H1 (cell line): Measurements from ENCODE around the gene NEK10. TPM values are rescaled to one million over a fixed set of nuclear protein-coding genes. Genes with fewer than 3 reads are reported as not detected.

ENCODE experiments used
- ASH2L ChIP-seq: fragments of 200-600, 300-600 bp; sonication (generic); IDR thresholded peaks from one replicate; pipeline ENCODE4 v1.7.1; 2017; ENCODE audit warnings: low read length
- BRCA1 ChIP-seq: IDR thresholded peaks from 2 replicates; pipeline ENCODE4 v1.6.1; 2012; ENCODE audit warnings: low read depth, low read length, improper control_type of control experiment
- CTBP2 ChIP-seq: IDR thresholded peaks from 2 replicates; pipeline ENCODE4 v1.7.0; 2011; ENCODE audit warnings: borderline replicate concordance, mild to moderate bottlenecking, moderate library complexity, mixed read lengths, low read length; ENCODE audit not compliant: insufficient read depth, insufficient read length
- EP300 ChIP-seq, 2 experiments: IDR thresholded peaks; 1 replicate in 1 of 2; 2 replicates in 1 of 2; pipeline ENCODE4 v1.6.1; 2011 to 2012; ENCODE audit warnings: low read depth in 2 of 2, low read length in 2 of 2, mild to moderate bottlenecking in 2 of 2, borderline replicate concordance in 1 of 2, inconsistent platforms in 1 of 2, moderate library complexity in 1 of 2
- PHF8 ChIP-seq: fragments of 200-600 bp; sonication (generic); conservative IDR thresholded peaks from 2 replicates; pipeline ENCODE4 v1.7.1; 2012; ENCODE audit warnings: low read depth, mild to moderate bottlenecking, inconsistent platforms, low read length, moderate library complexity
- POLR2AphosphoS5 ChIP-seq: IDR thresholded peaks from 2 replicates; pipeline ENCODE4 v1.6.1; 2011; ENCODE audit warnings: low read depth, low read length
- RAD21 ChIP-seq, 2 experiments: IDR thresholded peaks in 1 of 2; conservative IDR thresholded peaks in 1 of 2; 2 replicates each; pipeline ENCODE4 v1.6.1; 2011; ENCODE audit warnings: low read depth in 2 of 2, low read length in 2 of 2, improper control_type of control experiment in 1 of 2, inconsistent platforms in 1 of 2, mild to moderate bottlenecking in 1 of 2, moderate library complexity in 1 of 2
- TAF1 ChIP-seq: IDR thresholded peaks from 2 replicates; pipeline ENCODE4 v1.6.1; 2011; ENCODE audit warnings: mild to moderate bottlenecking, low read depth, low read length
- polyA plus RNA-seq, 7 experiments: library from polyadenylated mRNA; depleted of rRNA in 3 of 7; stranded (reverse) in 5 of 7; unstranded in 2 of 7; fragments of >200 nt in 5 of 7; fragments of 200-250 nt in 2 of 7; gene quantifications; 1 replicate in 5 of 7; 2 replicates in 1 of 7; 4 replicates in 1 of 7; pipeline versions ENCODE4 v1.2.1 to v1.2.3, GENCODE V29; 2011 to 2013; ENCODE audit warnings: missing spikeins in 2 of 7, mixed read lengths in 2 of 7
- total RNA-seq: library from RNA; stranded (reverse); fragmentation: NEBNext Ultra II Directional; extraction: Animal tissue kit (Norgen Biotek cat#: 25700); gene quantifications from 2 replicates; pipeline ENCODE4 v1.2.1, GENCODE V29; 2021
- TF ChIP-seq, protein P1 (sequence below): fragments of 300-600 bp; sonication (generic); IDR thresholded peaks from 2 replicates; pipeline ENCODE4 v1.7.1; 2012; ENCODE audit warnings: low read length, moderate library complexity, mild to moderate bottlenecking, inconsistent platforms; ENCODE audit not compliant: insufficient replicate concordance
- TF ChIP-seq, protein P2 (sequence below): IDR thresholded peaks from 2 replicates; pipeline ENCODE4 v1.6.1; 2012; ENCODE audit warnings: inconsistent platforms

NEK10 gene
- total and polyA plus RNA-seq, 2 of the 8 experiments (the other 6 are each of a cell fraction or from before 2014, with no cell fraction given): 0.18 to 0.50 TPM

DNA sequence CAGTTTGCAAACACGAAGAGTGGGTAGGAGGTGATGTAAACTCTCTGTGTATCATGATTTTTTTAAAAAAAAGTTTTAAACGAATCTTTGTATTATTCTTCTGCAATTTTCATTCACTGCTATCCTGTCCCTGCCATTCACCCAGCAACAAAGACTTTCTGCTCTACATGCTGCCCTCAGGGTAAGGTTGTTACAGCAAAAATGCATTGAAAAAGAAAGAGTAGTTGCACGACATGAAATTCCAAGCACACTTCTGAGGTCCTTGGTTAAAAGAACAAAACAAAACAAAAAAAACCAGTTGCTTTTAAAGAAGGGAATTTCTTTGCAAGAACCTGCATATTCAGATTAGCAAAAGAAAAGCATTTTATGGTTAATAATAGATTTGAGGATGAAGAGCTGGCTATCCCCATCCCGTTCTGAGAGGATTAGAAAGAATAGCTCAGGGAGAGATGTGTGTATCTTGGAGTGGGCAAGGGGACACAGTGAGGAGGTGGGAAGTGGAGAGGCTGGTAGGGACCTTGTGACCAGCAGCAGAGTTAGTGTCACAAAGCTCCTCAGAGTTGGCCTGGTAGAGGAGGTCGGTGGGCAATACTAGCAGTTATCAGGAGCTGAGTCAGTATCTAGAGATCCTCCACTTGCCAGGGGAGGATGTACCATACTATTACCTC is 290.8 kb downstream of the NEK10 start (continued):
- TF ChIP-seq, protein P1, sequence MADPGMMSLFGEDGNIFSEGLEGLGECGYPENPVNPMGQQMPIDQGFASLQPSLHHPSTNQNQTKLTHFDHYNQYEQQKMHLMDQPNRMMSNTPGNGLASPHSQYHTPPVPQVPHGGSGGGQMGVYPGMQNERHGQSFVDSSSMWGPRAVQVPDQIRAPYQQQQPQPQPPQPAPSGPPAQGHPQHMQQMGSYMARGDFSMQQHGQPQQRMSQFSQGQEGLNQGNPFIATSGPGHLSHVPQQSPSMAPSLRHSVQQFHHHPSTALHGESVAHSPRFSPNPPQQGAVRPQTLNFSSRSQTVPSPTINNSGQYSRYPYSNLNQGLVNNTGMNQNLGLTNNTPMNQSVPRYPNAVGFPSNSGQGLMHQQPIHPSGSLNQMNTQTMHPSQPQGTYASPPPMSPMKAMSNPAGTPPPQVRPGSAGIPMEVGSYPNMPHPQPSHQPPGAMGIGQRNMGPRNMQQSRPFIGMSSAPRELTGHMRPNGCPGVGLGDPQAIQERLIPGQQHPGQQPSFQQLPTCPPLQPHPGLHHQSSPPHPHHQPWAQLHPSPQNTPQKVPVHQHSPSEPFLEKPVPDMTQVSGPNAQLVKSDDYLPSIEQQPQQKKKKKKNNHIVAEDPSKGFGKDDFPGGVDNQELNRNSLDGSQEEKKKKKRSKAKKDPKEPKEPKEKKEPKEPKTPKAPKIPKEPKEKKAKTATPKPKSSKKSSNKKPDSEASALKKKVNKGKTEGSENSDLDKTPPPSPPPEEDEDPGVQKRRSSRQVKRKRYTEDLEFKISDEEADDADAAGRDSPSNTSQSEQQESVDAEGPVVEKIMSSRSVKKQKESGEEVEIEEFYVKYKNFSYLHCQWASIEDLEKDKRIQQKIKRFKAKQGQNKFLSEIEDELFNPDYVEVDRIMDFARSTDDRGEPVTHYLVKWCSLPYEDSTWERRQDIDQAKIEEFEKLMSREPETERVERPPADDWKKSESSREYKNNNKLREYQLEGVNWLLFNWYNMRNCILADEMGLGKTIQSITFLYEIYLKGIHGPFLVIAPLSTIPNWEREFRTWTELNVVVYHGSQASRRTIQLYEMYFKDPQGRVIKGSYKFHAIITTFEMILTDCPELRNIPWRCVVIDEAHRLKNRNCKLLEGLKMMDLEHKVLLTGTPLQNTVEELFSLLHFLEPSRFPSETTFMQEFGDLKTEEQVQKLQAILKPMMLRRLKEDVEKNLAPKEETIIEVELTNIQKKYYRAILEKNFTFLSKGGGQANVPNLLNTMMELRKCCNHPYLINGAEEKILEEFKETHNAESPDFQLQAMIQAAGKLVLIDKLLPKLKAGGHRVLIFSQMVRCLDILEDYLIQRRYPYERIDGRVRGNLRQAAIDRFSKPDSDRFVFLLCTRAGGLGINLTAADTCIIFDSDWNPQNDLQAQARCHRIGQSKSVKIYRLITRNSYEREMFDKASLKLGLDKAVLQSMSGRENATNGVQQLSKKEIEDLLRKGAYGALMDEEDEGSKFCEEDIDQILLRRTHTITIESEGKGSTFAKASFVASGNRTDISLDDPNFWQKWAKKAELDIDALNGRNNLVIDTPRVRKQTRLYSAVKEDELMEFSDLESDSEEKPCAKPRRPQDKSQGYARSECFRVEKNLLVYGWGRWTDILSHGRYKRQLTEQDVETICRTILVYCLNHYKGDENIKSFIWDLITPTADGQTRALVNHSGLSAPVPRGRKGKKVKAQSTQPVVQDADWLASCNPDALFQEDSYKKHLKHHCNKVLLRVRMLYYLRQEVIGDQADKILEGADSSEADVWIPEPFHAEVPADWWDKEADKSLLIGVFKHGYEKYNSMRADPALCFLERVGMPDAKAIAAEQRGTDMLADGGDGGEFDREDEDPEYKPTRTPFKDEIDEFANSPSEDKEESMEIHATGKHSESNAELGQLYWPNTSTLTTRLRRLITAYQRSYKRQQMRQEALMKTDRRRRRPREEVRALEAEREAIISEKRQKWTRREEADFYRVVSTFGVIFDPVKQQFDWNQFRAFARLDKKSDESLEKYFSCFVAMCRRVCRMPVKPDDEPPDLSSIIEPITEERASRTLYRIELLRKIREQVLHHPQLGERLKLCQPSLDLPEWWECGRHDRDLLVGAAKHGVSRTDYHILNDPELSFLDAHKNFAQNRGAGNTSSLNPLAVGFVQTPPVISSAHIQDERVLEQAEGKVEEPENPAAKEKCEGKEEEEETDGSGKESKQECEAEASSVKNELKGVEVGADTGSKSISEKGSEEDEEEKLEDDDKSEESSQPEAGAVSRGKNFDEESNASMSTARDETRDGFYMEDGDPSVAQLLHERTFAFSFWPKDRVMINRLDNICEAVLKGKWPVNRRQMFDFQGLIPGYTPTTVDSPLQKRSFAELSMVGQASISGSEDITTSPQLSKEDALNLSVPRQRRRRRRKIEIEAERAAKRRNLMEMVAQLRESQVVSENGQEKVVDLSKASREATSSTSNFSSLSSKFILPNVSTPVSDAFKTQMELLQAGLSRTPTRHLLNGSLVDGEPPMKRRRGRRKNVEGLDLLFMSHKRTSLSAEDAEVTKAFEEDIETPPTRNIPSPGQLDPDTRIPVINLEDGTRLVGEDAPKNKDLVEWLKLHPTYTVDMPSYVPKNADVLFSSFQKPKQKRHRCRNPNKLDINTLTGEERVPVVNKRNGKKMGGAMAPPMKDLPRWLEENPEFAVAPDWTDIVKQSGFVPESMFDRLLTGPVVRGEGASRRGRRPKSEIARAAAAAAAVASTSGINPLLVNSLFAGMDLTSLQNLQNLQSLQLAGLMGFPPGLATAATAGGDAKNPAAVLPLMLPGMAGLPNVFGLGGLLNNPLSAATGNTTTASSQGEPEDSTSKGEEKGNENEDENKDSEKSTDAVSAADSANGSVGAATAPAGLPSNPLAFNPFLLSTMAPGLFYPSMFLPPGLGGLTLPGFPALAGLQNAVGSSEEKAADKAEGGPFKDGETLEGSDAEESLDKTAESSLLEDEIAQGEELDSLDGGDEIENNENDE: no peak
- TF ChIP-seq CTBP2: no peak
- TF ChIP-seq PHF8: no peak
- no peak for TF ChIP-seq POLR2AphosphoS5
- TF ChIP-seq EP300 (IDR thresholded peaks at IDR 0.05; ENCODE audit: borderline replicate concordance in 1 of 2, low read depth in 2 of 2, low read length in 2 of 2): no peak
- TF ChIP-seq, protein P2, sequence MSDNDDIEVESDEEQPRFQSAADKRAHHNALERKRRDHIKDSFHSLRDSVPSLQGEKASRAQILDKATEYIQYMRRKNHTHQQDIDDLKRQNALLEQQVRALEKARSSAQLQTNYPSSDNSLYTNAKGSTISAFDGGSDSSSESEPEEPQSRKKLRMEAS: no peak
- no peak for TF ChIP-seq RAD21 (IDR thresholded peaks at IDR 0.05 in 1 of 2, conservative IDR thresholded peaks at IDR 0.05 in 1 of 2; ENCODE audit: low read depth in 2 of 2, low read length in 2 of 2)
- TF ChIP-seq ASH2L: no peak
- TF ChIP-seq TAF1: no peak
- no peak for TF ChIP-seq BRCA1
